GM23338 (cell line): Measurements from ENCODE around the gene KIRREL3. TPM values are rescaled to one million over a fixed set of nuclear protein-coding genes. Genes with fewer than 3 reads are reported as not detected.

Experiments
- ATAC-seq: fragments of 200-7000 bp; cut with Tn5 transposase; 3 replicates; pipeline ENCODE4 v1.9.1; 2020
- DNase-seq: peaks from one replicate; pipeline ENCODE4 v3.0.0-alpha.2; 2015; ENCODE audit warnings: low spot score
- H2AFZ ChIP-seq: fragments of 200-600 bp; sonication (generic); 2 replicates; pipeline ENCODE4 v1.8.0; 2016; ENCODE audit warnings: antibody characterized with exemption, mild to moderate bottlenecking, moderate library complexity
- H3F3A ChIP-seq: fragments of 200-600 bp; sonication (generic); replicated peaks from 2 replicates; pipeline ENCODE4 v1.8.0; 2017; ENCODE audit warnings: antibody characterized with exemption, mixed run types, low read depth
- H3K27ac ChIP-seq: fragments of 200-600 bp; sonication (generic); 2 replicates; pipeline ENCODE4 v1.6.1; 2016; ENCODE audit warnings: low read depth
- H3K27me3 ChIP-seq: fragments of 200-600 bp; sonication (generic); 2 replicates; pipeline ENCODE4 v1.8.0; 2016; ENCODE audit warnings: mild to moderate bottlenecking, mixed run types, moderate library complexity; ENCODE audit not compliant: insufficient read depth
- H3K36me3 ChIP-seq: fragments of 200-600 bp; sonication (generic); 2 replicates; pipeline ENCODE4 v1.8.0; 2016; ENCODE audit warnings: mild to moderate bottlenecking; ENCODE audit not compliant: insufficient read depth
- H3K4me1 ChIP-seq: fragments of 200-600 bp; sonication (generic); 2 replicates; pipeline ENCODE4 v1.8.0; 2016; ENCODE audit warnings: mild to moderate bottlenecking, moderate library complexity; ENCODE audit not compliant: insufficient read depth
- H3K4me2 ChIP-seq: fragments of 200-600 bp; sonication (generic); 2 replicates; pipeline ENCODE4 v1.7.1; 2017; ENCODE audit warnings: mixed run types
- H3K4me3 ChIP-seq: fragments of 200-600 bp; sonication (generic); 2 replicates; pipeline ENCODE4 v1.6.1; 2016; ENCODE audit warnings: mixed run types
- H3K79me2 ChIP-seq: fragments of 200-600 bp; sonication (generic); replicated peaks from 2 replicates; pipeline ENCODE4 v1.8.0; 2017; ENCODE audit warnings: mild to moderate bottlenecking; ENCODE audit not compliant: insufficient read depth
- H3K9me2 ChIP-seq: fragments of 200-600 bp; sonication (generic); 2 replicates; pipeline ENCODE4 v1.8.0; 2017; ENCODE audit not compliant: insufficient read depth
- H4K20me1 ChIP-seq: fragments of 200-600 bp; sonication (generic); replicated peaks from 2 replicates; pipeline ENCODE4 v1.8.0; 2017; ENCODE audit warnings: mild to moderate bottlenecking; ENCODE audit not compliant: insufficient read depth
- H3K27ac Mint-ChIP-seq: 2 replicates; pipeline ENCODE4 v1.8.0; 2020; ENCODE audit warnings: inconsistent platforms, mild to moderate bottlenecking, moderate library complexity, mixed read lengths
- H3K27me3 Mint-ChIP-seq: 3 replicates; pipeline ENCODE4 v1.8.0; 2022; ENCODE audit warnings: low read depth, mild to moderate bottlenecking, moderate library complexity, mixed read lengths, inconsistent platforms; ENCODE audit not compliant: insufficient read depth, poor library complexity
- H3K36me3 Mint-ChIP-seq: 3 replicates; pipeline ENCODE4 v1.8.0; 2021; ENCODE audit warnings: low read depth, mild to moderate bottlenecking, inconsistent platforms, moderate library complexity, mixed read lengths
- H3K4me1 Mint-ChIP-seq: 3 replicates; pipeline ENCODE4 v1.8.0; 2020; ENCODE audit warnings: mild to moderate bottlenecking, inconsistent platforms, mixed read lengths
- H3K4me3 Mint-ChIP-seq: 3 replicates; pipeline ENCODE4 v1.8.0; 2021; ENCODE audit warnings: moderate library complexity, mild to moderate bottlenecking, inconsistent platforms, mixed read lengths
- H3K9me3 Mint-ChIP-seq: 3 replicates; pipeline ENCODE4 v1.8.0; 2020; ENCODE audit warnings: moderate library complexity, mild to moderate bottlenecking, inconsistent platforms, mixed read lengths
- CREB1 ChIP-seq: fragments of 250-450 bp; sonication (Bioruptor Pico); IDR thresholded peaks from 2 replicates; pipeline ENCODE4 v1.5.0; 2020; ENCODE audit warnings: low read depth, mild to moderate bottlenecking, moderate library complexity
- CTCF ChIP-seq, 2 experiments: fragments of 200-600 bp in 1 of 2; sonication (generic) in 1 of 2; conservative IDR thresholded peaks; 2 replicates each; pipeline versions ENCODE4 v1.5.1 to v1.6.1; 2016 to 2017; ENCODE audit warnings: antibody characterized with exemption in 2 of 2, low read depth in 2 of 2, mild to moderate bottlenecking in 2 of 2, moderate library complexity in 1 of 2
- ETS1 ChIP-seq: IDR thresholded peaks from 2 replicates; pipeline ENCODE4 v1.6.1; 2016; ENCODE audit warnings: antibody characterized with exemption
- EZH2 ChIP-seq: fragments of 200-600 bp; sonication (generic); IDR thresholded peaks from one replicate; pipeline ENCODE4 v1.8.0; 2017; ENCODE audit warnings: antibody characterized with exemption, mild to moderate bottlenecking, low read depth; ENCODE audit not compliant: unreplicated experiment
- EZH2phosphoT487 ChIP-seq: fragments of 200-600 bp; sonication (generic); IDR thresholded peaks from one replicate; pipeline ENCODE4 v1.8.1; 2018; ENCODE audit warnings: antibody characterized with exemption; ENCODE audit not compliant: unreplicated experiment
- JUNB ChIP-seq: IDR thresholded peaks from one replicate; pipeline ENCODE4 v1.6.1; 2016; ENCODE audit warnings: antibody characterized with exemption; ENCODE audit not compliant: unreplicated experiment
- NANOG ChIP-seq: IDR thresholded peaks from 2 replicates; pipeline ENCODE4 v1.6.1; 2016; ENCODE audit warnings: antibody characterized with exemption, borderline replicate concordance
- POLR2AphosphoS5 ChIP-seq: IDR thresholded peaks from 2 replicates; pipeline ENCODE4 v1.6.1; 2016; ENCODE audit warnings: antibody characterized with exemption, low read depth
- REST ChIP-seq: IDR thresholded peaks from one replicate; pipeline ENCODE4 v1.6.1; 2018; ENCODE audit warnings: antibody characterized with exemption; ENCODE audit not compliant: unreplicated experiment
- STAT1 ChIP-seq: IDR thresholded peaks from one replicate; pipeline ENCODE4 v1.6.1; 2016; ENCODE audit warnings: antibody characterized with exemption; ENCODE audit not compliant: unreplicated experiment
- ZNF114 ChIP-seq: fragments of 250-450 bp; sonication (Bioruptor Pico); IDR thresholded peaks from 2 replicates; pipeline ENCODE4 v1.5.0; 2020; ENCODE audit warnings: mild to moderate bottlenecking, moderate library complexity
- ZNF331 ChIP-seq: fragments of 250-450 bp; sonication (Bioruptor Pico); IDR thresholded peaks from 2 replicates; pipeline ENCODE4 v1.5.0; 2020; ENCODE audit warnings: low read depth, mild to moderate bottlenecking, moderate library complexity
- ZNF462 ChIP-seq: fragments of 250-450 bp; sonication (Bioruptor Pico); IDR thresholded peaks from 2 replicates; pipeline ENCODE4 v1.5.0; 2020; ENCODE audit warnings: mild to moderate bottlenecking, moderate library complexity
- polyA plus RNA-seq: library from polyadenylated mRNA; unstranded; fragments of >200 nt; fragmentation: Nextera tagmentation; extraction: Ambion mirVana; gene quantifications from 2 replicates; pipeline ENCODE4 v1.2.1, GENCODE V29; 2016
- total RNA-seq: library from RNA; depleted of rRNA; stranded (reverse); fragments of >200 nt; shearing (Covaris generic); gene quantifications from 2 replicates; pipeline ENCODE4 v1.2.3, GENCODE V29; 2014

The KIRREL3 gene
- total and polyA plus RNA-seq, 2 experiments from 2014 or later: 0.13 to 1.5 TPM

GRCh38 chr11:126978911-126979310 is 21.7 kb downstream of the KIRREL3 start:
- Histone ChIP-seq H3K4me3 (no peak overlapping the region), H3K36me3 (0 out of 2 replicates have a peak, but pooled peaks cover 2% of the 10 kb centered on the region), H3K27ac (peak overlapping the region; percentile 8; the same call in 1 of the 2 replicates), H3K4me2 (peak overlapping the region; percentile 42; the same call in 1 of the 2 replicates), H3F3A (no peaks in the 10 kb centered on the region), H3K4me1 (peaks cover 23% of the 10 kb centered on the region), H4K20me1 (no peaks in the 10 kb centered on the region), H3K27me3 (no peaks in the 10 kb centered on the region), H3K9me2 (peaks cover 9% of the 10 kb centered on the region; the same call in 1 of the 2 replicates), H2AFZ (no peak overlapping the region), H3K79me2 (no peaks in the 10 kb centered on the region)
- Mint-ChIP-seq H3K4me1 (peaks cover 22% of the 10 kb centered on the region), H3K27ac (no peak overlapping the region), H3K27me3 (peaks cover 3% of the 10 kb centered on the region), H3K36me3 (no peaks in the 10 kb centered on the region), H3K9me3 (no peaks in the 10 kb centered on the region; the same call in 2 of the 3 replicates), H3K4me3 (no peak overlapping the region; the same call in 2 of the 3 replicates)
- DNase-seq (no peak), ATAC-seq (no peak)
- TF ChIP-seq ZNF331 (CRISPR knock-in tag) (no peak), ZNF114 (CRISPR knock-in tag) (no peak), NANOG (no peak), ZNF462 (CRISPR knock-in tag) (no peak), REST (no peak), EZH2 (no peak), POLR2AphosphoS5 (no peak), CREB1 (CRISPR knock-in tag) (no peak), JUNB (no peak), CTCF (conservative IDR thresholded peaks at IDR 0.05; ENCODE audit: low read depth in 2 of 2) (no peak), EZH2phosphoT487 (no peak), STAT1 (no peak), ETS1 (no peak)
